Stimulated activated CD4-positive, alpha-beta T cell treated with anti-CD3 and anti-CD28 coated beads, Interleukin-2, amount 100 ng/mL, for 24 hours (primary cell): ENCODE data around the gene CIB4.
"Not testable (repeated sequence)": the region's sequence is repeated elsewhere in the genome, so short reads cannot be mapped to it uniquely, and the experiment has no call there.

Experiments
- DNase-seq, 2 donors: peaks; one replicate each; pipeline ENCODE4 v3.0.0-alpha.2; 2020

CIB4 gene

GRCh38 chr2:26580151-26580550 is 61.0 kb downstream of the CIB4 start:
- no peak for DNase-seq

DNA sequence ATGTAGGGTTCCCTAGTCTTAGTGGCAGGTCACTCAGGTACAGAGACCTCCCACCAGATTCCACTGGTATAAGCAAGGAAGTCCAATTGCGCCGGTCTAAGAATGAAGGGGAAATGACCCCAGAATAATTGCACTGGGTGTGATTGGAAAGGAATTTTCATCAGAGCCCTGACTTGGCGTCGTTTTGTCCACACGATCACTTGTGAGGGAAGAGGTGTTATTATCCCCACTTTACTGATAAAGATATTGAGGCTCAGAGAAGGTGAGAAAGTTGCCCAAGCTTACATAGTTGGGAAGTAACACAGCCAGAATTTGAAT is 61.5 kb downstream of the CIB4 start:
- no peak for DNase-seq

- DNase-seq: no peak
Measured at GRCh38 chr2:26579025-26579722, 62.0 kb downstream of the CIB4 start.

GRCh38 chr2:26578581-26578980 is 62.6 kb downstream of the CIB4 start:
- DNase-seq: no peak

DNA sequence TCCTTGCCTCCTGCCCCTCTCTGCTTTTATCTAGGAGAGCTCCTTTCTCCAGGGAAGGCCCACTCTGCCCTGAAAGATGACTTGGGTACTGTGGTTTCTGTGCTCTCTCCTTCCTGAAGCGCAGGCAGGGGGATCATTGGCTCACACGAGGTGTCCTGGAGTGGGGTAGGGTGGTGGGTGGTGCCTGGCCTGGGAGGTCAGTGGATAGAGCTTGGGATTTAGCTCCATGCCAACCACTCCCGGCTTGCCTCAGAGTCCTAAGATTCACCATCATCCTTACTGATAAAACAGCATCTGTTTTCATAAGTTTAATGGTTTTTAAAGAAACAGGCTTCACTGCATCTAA is 63.1 kb downstream of the CIB4 start:
- no peak for DNase-seq

DNA sequence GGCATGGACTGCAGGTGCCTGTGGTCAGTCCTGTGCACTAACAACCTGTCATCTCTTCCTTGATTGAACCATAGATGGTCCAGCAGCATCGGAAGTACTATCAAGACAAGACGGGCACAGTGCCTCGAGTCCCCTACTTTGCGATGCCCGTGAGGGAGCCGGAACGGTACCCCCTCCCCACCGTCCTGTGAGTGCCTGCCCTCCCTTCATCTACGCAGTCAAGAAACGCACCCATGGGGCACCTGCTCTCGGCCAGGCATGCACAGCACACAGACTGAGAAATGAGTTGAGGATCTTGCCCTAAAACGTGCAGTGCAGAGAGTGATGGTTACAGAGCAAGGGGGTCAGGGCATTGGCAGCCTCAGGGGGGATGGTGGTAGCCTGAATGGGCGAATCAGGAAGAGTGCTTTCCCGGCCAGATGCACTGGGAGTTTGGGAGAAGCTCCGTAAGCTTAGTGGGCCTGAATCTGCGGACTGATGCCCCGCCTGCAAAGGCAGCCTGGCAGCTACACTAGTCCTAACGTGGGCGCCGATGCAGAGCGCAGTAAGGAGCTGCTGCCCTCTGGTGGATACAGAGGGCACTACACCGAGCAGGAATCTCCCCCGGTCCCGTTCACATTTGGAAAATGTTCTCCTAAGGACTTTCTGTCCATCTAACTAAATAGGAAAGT is 63.6 kb downstream of the CIB4 start:
- DNase-seq: peak; percentile 72 to 76

DNA sequence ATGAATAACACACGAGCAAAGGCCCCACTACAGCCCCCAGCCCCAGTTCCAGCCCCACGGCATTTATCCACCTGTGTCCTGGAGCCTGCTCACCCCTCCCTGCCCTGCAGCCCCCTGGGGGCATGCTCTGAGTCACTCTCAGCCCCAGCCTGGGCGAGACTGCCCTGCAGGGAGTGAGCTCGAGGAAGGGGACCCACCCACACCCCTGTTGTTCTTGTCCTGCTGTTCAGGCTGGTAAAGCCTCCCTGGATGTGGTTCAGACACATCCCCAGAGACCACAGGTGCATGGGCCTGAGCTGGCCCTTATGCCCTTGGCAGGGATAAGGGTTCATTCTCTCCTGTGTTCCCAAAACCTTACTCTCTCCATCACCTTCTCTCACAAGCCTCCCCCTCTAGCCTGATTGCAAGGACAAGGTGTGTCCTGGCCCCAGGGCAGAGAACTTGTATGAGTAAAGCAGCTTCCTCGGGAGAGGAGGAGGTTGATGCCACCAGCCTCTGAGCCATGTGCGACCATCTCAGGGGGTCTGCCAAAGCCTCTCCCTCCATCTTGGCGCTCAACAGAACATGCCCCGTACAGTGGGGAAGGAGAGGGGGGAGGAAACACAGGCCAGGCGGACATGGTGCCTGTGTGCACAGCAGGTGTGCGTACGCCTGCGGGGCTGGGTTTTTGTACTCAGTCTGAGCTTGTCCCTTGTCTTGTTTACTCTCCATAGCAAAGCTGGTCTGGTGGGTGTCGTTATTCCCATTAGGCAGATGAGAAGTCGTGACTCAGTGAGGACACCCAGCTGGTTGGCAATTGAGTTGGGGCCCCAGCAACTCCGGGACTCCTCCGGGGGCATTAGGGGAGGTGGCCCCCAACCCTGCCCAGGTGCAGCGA is 64.4 kb downstream of the CIB4 start:
- DNase-seq: no peak

GRCh38 chr2:26575836-26576564 is 65.2 kb downstream of the CIB4 start:
- DNase-seq: no peak

GRCh38 chr2:26574900-26575560 is 66.1 kb downstream of the CIB4 start:
- no peak for DNase-seq

DNA sequence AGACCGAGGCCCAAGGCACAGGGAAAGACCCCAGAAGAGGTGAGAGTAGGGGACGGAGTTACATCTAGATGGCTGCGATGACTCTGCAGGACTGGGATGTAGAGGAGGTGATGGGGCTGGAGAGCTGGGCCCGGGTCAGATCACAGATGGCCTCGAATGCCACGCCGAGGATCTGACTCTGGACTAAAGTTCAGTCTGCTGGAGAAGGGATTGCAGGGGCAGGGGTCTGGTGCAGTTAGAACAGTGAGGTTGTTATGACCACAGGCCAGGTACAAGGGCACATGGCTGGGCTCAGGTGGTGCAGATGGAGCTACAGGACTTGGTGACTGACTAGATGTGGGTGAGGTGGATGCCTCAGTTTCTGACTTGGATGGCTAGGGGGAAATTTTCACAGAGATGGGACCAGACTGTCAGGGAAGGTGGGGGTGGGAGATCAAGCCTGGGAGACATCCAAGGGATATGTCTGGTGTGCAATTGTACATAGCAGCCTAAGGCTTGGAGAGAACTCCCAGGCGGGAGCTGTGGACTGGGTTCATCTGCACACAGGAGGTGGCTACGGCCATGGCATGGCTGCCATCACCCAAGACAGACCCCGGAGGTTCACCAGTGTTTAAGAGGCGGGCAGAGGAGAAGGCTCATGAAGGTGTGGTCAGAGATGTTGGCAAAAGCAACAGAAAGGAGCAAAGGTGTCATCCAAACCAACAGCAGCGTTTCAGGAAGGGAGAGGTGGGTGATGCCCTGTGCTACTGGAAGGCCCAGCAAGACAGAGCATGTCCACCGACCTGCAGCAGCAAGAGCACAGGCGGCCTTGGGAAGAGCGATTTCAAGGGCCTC is 66.9 kb downstream of the CIB4 start:
- no peak for DNase-seq

DNA sequence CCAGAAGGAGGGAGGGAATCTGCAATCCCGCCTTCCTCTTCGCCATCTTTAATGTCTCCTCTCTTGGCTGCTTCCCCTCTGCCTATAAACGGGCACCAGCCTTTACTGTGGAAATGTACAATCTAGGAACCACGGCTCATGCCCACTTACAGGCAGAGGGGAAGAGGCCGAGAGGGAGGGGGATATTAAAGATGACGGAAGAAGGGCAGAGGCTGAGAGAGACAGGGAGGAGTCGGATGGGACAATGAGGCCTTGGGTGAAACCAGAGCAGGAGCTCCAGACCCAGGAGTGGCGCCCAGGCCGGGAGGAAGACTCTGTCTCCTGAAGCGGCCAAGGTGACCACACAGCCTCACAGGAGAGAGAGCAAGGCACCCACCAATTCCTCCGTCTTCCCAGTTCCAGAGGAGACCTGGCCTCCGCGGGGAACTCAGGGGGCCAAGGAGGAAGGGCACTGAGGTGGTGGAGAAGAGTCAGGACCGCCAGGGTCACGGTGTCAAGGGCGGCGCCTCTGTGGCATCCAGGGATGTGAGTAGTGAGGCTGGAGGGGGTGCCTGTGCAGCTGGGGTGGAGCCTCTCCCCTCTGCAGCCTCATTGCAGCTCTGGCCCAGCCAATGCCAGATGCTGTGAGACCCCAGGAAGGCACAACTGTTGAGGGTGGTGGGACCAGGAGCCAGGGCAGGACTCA is 67.8 kb downstream of the CIB4 start:
- no peak for DNase-seq

DNA sequence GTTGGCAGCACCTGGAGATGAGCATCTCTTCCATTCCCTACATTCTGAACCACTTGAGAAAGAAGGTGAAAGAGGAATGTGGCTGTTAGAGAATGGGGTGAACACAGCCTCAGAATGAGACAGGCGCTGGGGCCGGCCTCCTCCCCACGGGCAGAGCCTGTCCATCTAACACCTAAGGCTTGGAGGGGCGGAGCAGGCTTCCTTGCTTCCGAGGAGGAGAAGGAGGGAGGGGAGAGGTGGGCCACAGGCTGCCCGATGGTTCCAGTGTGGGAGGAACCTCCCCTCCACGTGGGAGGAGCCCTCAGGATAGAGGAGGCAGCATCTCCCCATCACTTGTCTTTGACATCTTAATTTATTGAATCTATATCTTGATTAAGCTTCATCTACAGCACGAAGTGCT is 68.6 kb downstream of the CIB4 start:
- DNase-seq: no peak

DNA sequence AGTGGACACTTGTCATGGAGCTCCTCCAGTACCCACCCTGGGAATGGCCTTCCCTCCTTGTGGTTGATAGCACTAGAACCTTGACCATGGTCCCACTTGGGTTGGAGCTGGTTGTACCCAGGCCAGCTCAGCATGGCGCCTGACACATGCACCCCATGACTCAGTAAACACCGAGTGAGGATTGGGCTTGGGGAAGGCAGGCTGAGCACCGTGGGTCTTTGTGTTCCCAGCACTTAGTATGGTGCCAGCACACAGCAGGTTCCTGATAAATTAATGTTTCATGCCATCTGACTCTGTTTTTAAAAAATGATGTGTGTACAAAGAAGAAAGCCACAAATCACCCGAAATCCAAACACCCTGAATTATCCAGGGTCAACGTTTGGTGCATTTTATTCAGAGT is 69.8 kb downstream of the CIB4 start:
- DNase-seq: no peak

- no peak for DNase-seq
Measured at GRCh38 chr2:26570083-26570430, 71.1 kb downstream of the CIB4 start.

DNA sequence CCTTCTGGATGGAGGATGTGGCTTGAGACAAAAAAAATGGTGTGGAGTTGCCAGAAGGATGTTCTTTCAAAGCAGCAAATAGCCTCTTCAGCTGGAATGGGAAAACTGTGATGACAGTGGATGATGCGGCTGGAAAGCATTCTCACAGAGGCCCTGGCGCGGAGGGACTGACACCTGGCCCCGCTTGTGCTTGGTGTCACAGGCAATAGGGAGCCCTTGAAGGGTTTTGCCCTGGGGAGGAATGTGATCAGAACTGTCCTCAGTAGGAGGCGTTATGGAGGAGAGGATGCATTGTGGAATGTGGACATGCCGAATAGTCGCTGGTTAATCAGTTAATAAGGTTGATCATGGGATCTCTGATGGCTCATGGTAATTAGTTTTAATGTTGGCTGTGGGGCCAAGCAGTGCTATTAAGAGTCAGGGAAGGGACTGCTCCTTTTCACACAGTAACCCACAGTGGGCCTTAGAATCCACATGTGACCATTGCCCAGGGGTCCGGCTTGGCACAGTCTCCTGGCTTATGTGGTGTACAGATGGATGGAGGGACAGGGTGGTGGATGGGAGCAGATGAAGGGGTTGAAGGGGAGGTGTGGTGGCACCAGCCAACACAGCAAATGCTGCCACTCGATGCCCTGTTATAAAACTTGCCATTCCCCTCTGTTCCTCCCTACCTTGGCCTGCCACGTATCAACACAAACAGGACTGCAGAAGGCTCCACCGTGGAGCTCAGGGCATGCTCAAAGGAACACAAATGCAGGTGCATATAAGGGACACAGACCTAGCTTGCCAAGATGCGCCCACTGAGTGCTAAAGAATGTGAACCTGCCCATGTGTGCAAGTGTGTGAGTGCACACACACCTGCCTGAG is 71.7 kb downstream of the CIB4 start:
- DNase-seq: no peak

GRCh38 chr2:26568076-26568890 is 72.9 kb downstream of the CIB4 start:
- no peak for DNase-seq

DNA sequence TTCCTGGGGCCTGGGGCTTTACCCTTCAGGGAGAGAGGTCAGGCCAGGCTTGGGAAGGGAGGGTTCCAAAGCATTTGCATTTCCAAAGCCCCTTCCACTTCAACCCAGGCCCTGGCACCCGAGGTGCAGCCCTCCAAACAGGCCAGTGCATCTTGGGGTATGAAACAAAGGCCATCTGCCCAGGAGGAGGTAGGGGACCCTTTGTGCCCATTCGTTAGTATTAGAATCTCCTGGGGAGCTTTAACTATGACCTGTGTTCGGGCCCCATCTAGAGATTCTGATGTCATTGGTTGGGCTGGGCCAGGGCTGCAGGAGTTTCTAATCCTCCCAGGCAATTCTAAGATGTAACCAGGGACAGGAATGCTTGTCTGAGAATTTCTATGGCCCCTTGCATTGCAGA is 73.6 kb downstream of the CIB4 start:
- DNase-seq: no peak

- DNase-seq: not testable (repeated sequence)
Measured at GRCh38 chr2:26566731-26567130, 74.4 kb downstream of the CIB4 start.

DNA sequence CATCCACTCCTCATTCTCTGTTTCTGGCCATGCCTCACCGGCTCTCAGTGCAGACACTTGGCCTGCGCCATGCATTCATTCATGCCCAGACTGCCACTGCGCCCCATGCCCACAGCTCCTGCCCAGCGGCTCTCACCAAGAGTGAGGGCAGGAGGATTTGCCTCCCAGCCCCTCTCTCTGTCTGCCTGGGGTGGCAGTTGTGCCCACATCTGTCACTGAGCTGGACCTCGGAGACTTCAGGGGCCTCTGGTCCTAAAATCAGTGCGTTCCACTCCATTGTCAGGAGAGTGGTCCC is 75.1 kb downstream of the CIB4 start:
- DNase-seq: no peak
